ENCODE measurements around the gene RHOT1. TPM values are rescaled to one million over a fixed set of nuclear protein-coding genes. Genes with fewer than 3 reads are reported as not detected.
"Not testable (repeated sequence)": the region's sequence is repeated elsewhere in the genome, so short reads cannot be mapped to it uniquely, and the experiment has no call there.

RHOT1 gene
- total RNA-seq, 2 donors from 2014 or later: 24.3 to 25.9 TPM

- Mint-ChIP-seq H3K36me3 (no peaks in the 10 kb centered on the region), H3K9me3 (no peaks in the 10 kb centered on the region), H3K27ac (peak overlapping the region in 1 of 2 donors; percentile 70)
- ATAC-seq (no peak), DNase-seq (ENCODE audit: low spot score in 2 of 2) (no peak)
Observed at GRCh38 chr17:32117399-32117798, 24.9 kb upstream of the RHOT1 start.

- H3K9me3 Mint-ChIP-seq; H3K27ac Mint-ChIP-seq; DNase-seq (ENCODE audit: low spot score in 2 of 2); H3K36me3 Mint-ChIP-seq; ATAC-seq: not testable (repeated sequence)
Observed at GRCh38 chr17:32118088-32118487, 24.2 kb upstream of the RHOT1 start.

- Mint-ChIP-seq H3K9me3 (no peaks in the 10 kb centered on the region), H3K36me3 (no peaks in the 10 kb centered on the region), H3K27ac (no peak overlapping the region)
- no peak for DNase-seq (ENCODE audit: low spot score in 2 of 2)
- ATAC-seq: no peak
Observed at GRCh38 chr17:32118835-32119234, 23.5 kb upstream of the RHOT1 start.

GRCh38 chr17:32120141-32120540 lies 22.2 kb upstream of the RHOT1 start:
- H3K9me3 Mint-ChIP-seq: no peaks in the 10 kb centered on the region
- no peak overlapping the region for H3K27ac Mint-ChIP-seq
- no peaks in the 10 kb centered on the region for H3K36me3 Mint-ChIP-seq
- DNase-seq (ENCODE audit: low spot score in 2 of 2) (no peak), ATAC-seq (no peak)

GRCh38 chr17:32120716-32121115 lies 21.6 kb upstream of the RHOT1 start:
- ATAC-seq (no peak), DNase-seq (ENCODE audit: low spot score in 2 of 2) (no peak)
- Mint-ChIP-seq H3K27ac (peak overlapping the region in 1 of 2 donors; percentile 18), H3K36me3 (no peaks in the 10 kb centered on the region), H3K9me3 (no peaks in the 10 kb centered on the region)

- DNase-seq (ENCODE audit: low spot score in 2 of 2) (no peak), ATAC-seq (no peak)
- Mint-ChIP-seq H3K27ac (no peak overlapping the region), H3K36me3 (peaks cover 7% of the 10 kb centered on the region in 2 donors), H3K9me3 (no peaks in the 10 kb centered on the region)
Observed at GRCh38 chr17:32123782-32124181, 18.5 kb upstream of the RHOT1 start.

- DNase-seq (ENCODE audit: low spot score in 2 of 2): no peak
- H3K36me3 Mint-ChIP-seq: peaks cover 7% of the 10 kb centered on the region in 2 donors
- H3K27ac Mint-ChIP-seq: peak overlapping the region in 1 of 2 donors; percentile 98
- no peaks in the 10 kb centered on the region for H3K9me3 Mint-ChIP-seq
- ATAC-seq: no peak
Observed at GRCh38 chr17:32124985-32125847, 17.1 kb upstream of the RHOT1 start.

- H3K36me3 Mint-ChIP-seq: peaks cover 7% of the 10 kb centered on the region in 2 donors
- ATAC-seq (no peak), DNase-seq (ENCODE audit: low spot score in 2 of 2) (no peak)
- no peaks in the 10 kb centered on the region for H3K9me3 Mint-ChIP-seq
- H3K27ac Mint-ChIP-seq: peak overlapping the region in 1 of 2 donors; percentile 98
Observed at GRCh38 chr17:32125848-32126153, 16.5 kb upstream of the RHOT1 start.

- Mint-ChIP-seq H3K36me3 (peaks cover 7% of the 10 kb centered on the region in 2 donors), H3K9me3 (no peaks in the 10 kb centered on the region)
Observed at GRCh38 chr17:32126325-32126724, 16.0 kb upstream of the RHOT1 start.

GRCh38 chr17:32126746-32127145 lies 15.6 kb upstream of the RHOT1 start:
- ATAC-seq: no peak
- no peak for DNase-seq (ENCODE audit: low spot score in 2 of 2)
- peaks cover 7% of the 10 kb centered on the region in 2 donors for H3K36me3 Mint-ChIP-seq
- H3K9me3 Mint-ChIP-seq: no peaks in the 10 kb centered on the region
- H3K27ac Mint-ChIP-seq: peak overlapping the region; percentile 90 to 98

More at GRCh38 chr17:32126325-32126724, 16.0 kb upstream of the RHOT1 start:
- H3K27ac Mint-ChIP-seq: peak overlapping the region; percentile 65 to 98
- ATAC-seq: no peak
- DNase-seq (ENCODE audit: low spot score in 2 of 2): no peak

- Mint-ChIP-seq H3K27ac (peak overlapping the region; percentile 90 to 98), H3K36me3 (peaks cover 7% of the 10 kb centered on the region in 2 donors), H3K9me3 (no peaks in the 10 kb centered on the region)
- ATAC-seq (peak; percentile 99 to 100), DNase-seq (ENCODE audit: low spot score in 2 of 2) (peak; percentile 83 to 86)
Observed at GRCh38 chr17:32127158-32127897, 15.0 kb upstream of the RHOT1 start.

GRCh38 chr17:32128470-32128869 lies 13.8 kb upstream of the RHOT1 start:
- peak overlapping the region; percentile 91 to 98 for H3K27ac Mint-ChIP-seq
- H3K9me3 Mint-ChIP-seq; H3K36me3 Mint-ChIP-seq; DNase-seq (ENCODE audit: low spot score in 2 of 2); ATAC-seq: not testable (repeated sequence)

GRCh38 chr17:32135497-32136117 lies 6.7 kb upstream of the RHOT1 start:
- not testable (repeated sequence) for ATAC-seq, H3K9me3 Mint-ChIP-seq, H3K36me3 Mint-ChIP-seq, H3K27ac Mint-ChIP-seq
- DNase-seq (ENCODE audit: low spot score in 2 of 2): peak; percentile 26 to 65

- DNase-seq (ENCODE audit: low spot score in 2 of 2): no peak
Observed at GRCh38 chr17:32136856-32137255, 5.4 kb upstream of the RHOT1 start.

GRCh38 chr17:32139504-32139903 lies 2.8 kb upstream of the RHOT1 start:
- not testable (repeated sequence) for H3K36me3 Mint-ChIP-seq; H3K9me3 Mint-ChIP-seq; DNase-seq (ENCODE audit: low spot score in 2 of 2); H3K27ac Mint-ChIP-seq; ATAC-seq

More at GRCh38 chr17:32136856-32137255, 5.4 kb upstream of the RHOT1 start:
- Mint-ChIP-seq H3K27ac (peak overlapping the region in 1 of 2 donors; percentile 42), H3K36me3 (no peaks in the 10 kb centered on the region), H3K9me3 (no peaks in the 10 kb centered on the region)
- peak; percentile 39 to 51 for ATAC-seq

- H3K9me3 Mint-ChIP-seq: no peaks in the 10 kb centered on the region
- H3K27ac Mint-ChIP-seq: peak overlapping the region; percentile 74 to 83
- ATAC-seq (no peak), DNase-seq (ENCODE audit: low spot score in 2 of 2) (no peak)
- peaks cover 7% of the 10 kb centered on the region in 2 donors for H3K36me3 Mint-ChIP-seq
Observed at GRCh38 chr17:32141258-32141657, 1.0 kb upstream of the RHOT1 start.

GRCh38 chr17:32141679-32142037 lies 644 bp upstream of the RHOT1 start:
- no peaks in the 10 kb centered on the region for H3K9me3 Mint-ChIP-seq
- DNase-seq (ENCODE audit: low spot score in 2 of 2) (no peak), ATAC-seq (no peak)
- peak overlapping the region; percentile 74 to 83 for H3K27ac Mint-ChIP-seq
- peaks cover 7% of the 10 kb centered on the region in 2 donors for H3K36me3 Mint-ChIP-seq
